ENCODE measurements around the gene ULK4.

Gene ULK4

GRCh38 chr3:41370307-41370706 is 591.6 kb downstream of the ULK4 start:
- H3K56ac ChIP-seq (ENCODE audit: low read length): peak overlapping the region; percentile 42
- no peak overlapping the region for H3K9ac ChIP-seq (ENCODE audit: low read length)
- no peak overlapping the region for H3K27ac ChIP-seq (ENCODE audit: low read depth, low read length)
- no peak overlapping the region for H2BK120ac ChIP-seq (ENCODE audit: low read depth, low read length)
- H3K36me3 ChIP-seq (ENCODE audit: control insufficient read depth, insufficient read depth, low read length): no peaks in the 10 kb centered on the region
- no CpG with 5 or more reads among the region's 7 CpGs for WGBS (ENCODE audit: extremely low coverage, insufficient coverage, low lambda C conversion rate)
- no peaks in the 10 kb centered on the region for H3K79me1 ChIP-seq (ENCODE audit: low read length)
- H2BK15ac ChIP-seq (replicated peaks; ENCODE audit: low read depth): no peak overlapping the region
- H2BK5ac ChIP-seq (ENCODE audit: low read length): no peak overlapping the region
- H4K8ac ChIP-seq (ENCODE audit: low read depth, low read length): no peak overlapping the region
- no peak overlapping the region for H3K4me2 ChIP-seq (ENCODE audit: low read length)
- no peak overlapping the region for H3K4ac ChIP-seq (ENCODE audit: low read depth, low read length)
- H3K4me3 ChIP-seq (ENCODE audit: low read length): no peak overlapping the region
- no peak for DNase-seq
- no peak overlapping the region for H4K5ac ChIP-seq (ENCODE audit: low read length)
- no peaks in the 10 kb centered on the region for H3K27me3 ChIP-seq (ENCODE audit: insufficient read depth, low read length, poor library complexity)
- H2AK5ac ChIP-seq (ENCODE audit: low read length): no peak overlapping the region
- H3K23ac ChIP-seq (ENCODE audit: low read length): no peak overlapping the region
- no peaks in the 10 kb centered on the region for H3K79me2 ChIP-seq (ENCODE audit: control insufficient read depth, insufficient read depth, low read length)
- H3K18ac ChIP-seq (ENCODE audit: low read length): no peak overlapping the region
- peaks cover 3% of the 10 kb centered on the region for H3K4me1 ChIP-seq (ENCODE audit: control insufficient read depth, low read depth, low read length)

- Histone ChIP-seq H2BK120ac (ENCODE audit: low read depth, low read length) (no peak overlapping the region), H2BK15ac (replicated peaks; ENCODE audit: low read depth) (no peak overlapping the region), H3K4me3 (ENCODE audit: low read length) (no peak overlapping the region), H3K36me3 (ENCODE audit: control insufficient read depth, insufficient read depth, low read length) (no peaks in the 10 kb centered on the region), H3K4me1 (ENCODE audit: control insufficient read depth, low read depth, low read length) (peaks cover 4% of the 10 kb centered on the region), H3K79me2 (ENCODE audit: control insufficient read depth, insufficient read depth, low read length) (no peaks in the 10 kb centered on the region), H3K4me2 (ENCODE audit: low read length) (no peak overlapping the region), H3K56ac (ENCODE audit: low read length) (no peak overlapping the region), H3K27me3 (ENCODE audit: insufficient read depth, low read length, poor library complexity) (no peaks in the 10 kb centered on the region), H3K23ac (ENCODE audit: low read length) (no peak overlapping the region), H2BK5ac (ENCODE audit: low read length) (no peak overlapping the region), H4K8ac (ENCODE audit: low read depth, low read length) (no peak overlapping the region), H2AK5ac (ENCODE audit: low read length) (no peak overlapping the region), H3K18ac (ENCODE audit: low read length) (no peak overlapping the region), H3K79me1 (ENCODE audit: low read length) (no peaks in the 10 kb centered on the region), H4K5ac (ENCODE audit: low read length) (no peak overlapping the region), H3K27ac (ENCODE audit: low read depth, low read length) (no peak overlapping the region), H3K4ac (ENCODE audit: low read depth, low read length) (no peak overlapping the region), H3K9ac (ENCODE audit: low read length) (no peak overlapping the region)
- no CpG with 5 or more reads among the region's 3 CpGs for WGBS (ENCODE audit: extremely low coverage, insufficient coverage, low lambda C conversion rate)
- peak; percentile 36 for DNase-seq
These were observed 592.1 kb downstream of the ULK4 start for GRCh38 chr3:41369838-41370237.

- H3K4me3 ChIP-seq (ENCODE audit: low read length): no peak overlapping the region
- H3K27ac ChIP-seq (ENCODE audit: low read depth, low read length): no peak overlapping the region
- H3K9ac ChIP-seq (ENCODE audit: low read length): no peak overlapping the region
- H4K5ac ChIP-seq (ENCODE audit: low read length): no peak overlapping the region
- WGBS (ENCODE audit: extremely low coverage, insufficient coverage, low lambda C conversion rate): no CpG with 5 or more reads among the region's 1 CpG
- no peak overlapping the region for H2AK5ac ChIP-seq (ENCODE audit: low read length)
- H4K8ac ChIP-seq (ENCODE audit: low read depth, low read length): no peak overlapping the region
- H3K79me1 ChIP-seq (ENCODE audit: low read length): no peaks in the 10 kb centered on the region
- H3K23ac ChIP-seq (ENCODE audit: low read length): no peak overlapping the region
- H3K79me2 ChIP-seq (ENCODE audit: control insufficient read depth, insufficient read depth, low read length): no peaks in the 10 kb centered on the region
- no peak overlapping the region for H2BK15ac ChIP-seq (replicated peaks; ENCODE audit: low read depth)
- H3K56ac ChIP-seq (ENCODE audit: low read length): no peak overlapping the region
- no peak overlapping the region for H3K4ac ChIP-seq (ENCODE audit: low read depth, low read length)
- no peaks in the 10 kb centered on the region for H3K27me3 ChIP-seq (ENCODE audit: insufficient read depth, low read length, poor library complexity)
- no peak for DNase-seq
- H2BK120ac ChIP-seq (ENCODE audit: low read depth, low read length): no peak overlapping the region
- no peak overlapping the region for H2BK5ac ChIP-seq (ENCODE audit: low read length)
- H3K18ac ChIP-seq (ENCODE audit: low read length): no peak overlapping the region
- H3K4me1 ChIP-seq (ENCODE audit: control insufficient read depth, low read depth, low read length): peaks cover 14% of the 10 kb centered on the region
- H3K36me3 ChIP-seq (ENCODE audit: control insufficient read depth, insufficient read depth, low read length): no peaks in the 10 kb centered on the region
- H3K4me2 ChIP-seq (ENCODE audit: low read length): no peak overlapping the region
These were observed 595.9 kb downstream of the ULK4 start for GRCh38 chr3:41365973-41366372.

GRCh38 chr3:41364736-41365135 is 597.2 kb downstream of the ULK4 start:
- Histone ChIP-seq H3K9ac (ENCODE audit: low read length) (no peak overlapping the region), H4K5ac (ENCODE audit: low read length) (no peak overlapping the region), H2BK120ac (ENCODE audit: low read depth, low read length) (no peak overlapping the region), H3K79me1 (ENCODE audit: low read length) (no peaks in the 10 kb centered on the region), H3K18ac (ENCODE audit: low read length) (no peak overlapping the region), H3K27ac (ENCODE audit: low read depth, low read length) (no peak overlapping the region), H2BK5ac (ENCODE audit: low read length) (no peak overlapping the region), H3K23ac (ENCODE audit: low read length) (no peak overlapping the region), H2AK5ac (ENCODE audit: low read length) (no peak overlapping the region), H3K79me2 (ENCODE audit: control insufficient read depth, insufficient read depth, low read length) (no peaks in the 10 kb centered on the region), H3K27me3 (ENCODE audit: insufficient read depth, low read length, poor library complexity) (no peaks in the 10 kb centered on the region), H4K8ac (ENCODE audit: low read depth, low read length) (no peak overlapping the region), H3K4me1 (ENCODE audit: control insufficient read depth, low read depth, low read length) (peaks cover 10% of the 10 kb centered on the region), H2BK15ac (replicated peaks; ENCODE audit: low read depth) (no peak overlapping the region), H3K56ac (ENCODE audit: low read length) (no peak overlapping the region), H3K4me2 (ENCODE audit: low read length) (no peak overlapping the region), H3K4me3 (ENCODE audit: low read length) (no peak overlapping the region), H3K36me3 (ENCODE audit: control insufficient read depth, insufficient read depth, low read length) (no peaks in the 10 kb centered on the region), H3K4ac (ENCODE audit: low read depth, low read length) (no peak overlapping the region)
- no CpG with 5 or more reads among the region's 2 CpGs for WGBS (ENCODE audit: extremely low coverage, insufficient coverage, low lambda C conversion rate)
- DNase-seq: no peak

- H3K56ac ChIP-seq (ENCODE audit: low read length): no peak overlapping the region
- H3K4me2 ChIP-seq (ENCODE audit: low read length): no peak overlapping the region
- no CpG with 5 or more reads among the region's 4 CpGs for WGBS (ENCODE audit: extremely low coverage, insufficient coverage, low lambda C conversion rate)
- DNase-seq: peak; percentile 55
- H2BK5ac ChIP-seq (ENCODE audit: low read length): no peak overlapping the region
- no peaks in the 10 kb centered on the region for H3K79me1 ChIP-seq (ENCODE audit: low read length)
- no peak overlapping the region for H3K18ac ChIP-seq (ENCODE audit: low read length)
- H3K4me1 ChIP-seq (ENCODE audit: control insufficient read depth, low read depth, low read length): peaks cover 10% of the 10 kb centered on the region
- H2BK120ac ChIP-seq (ENCODE audit: low read depth, low read length): no peak overlapping the region
- H2BK15ac ChIP-seq (replicated peaks; ENCODE audit: low read depth): no peak overlapping the region
- no peak overlapping the region for H3K23ac ChIP-seq (ENCODE audit: low read length)
- H3K27me3 ChIP-seq (ENCODE audit: insufficient read depth, low read length, poor library complexity): no peaks in the 10 kb centered on the region
- H3K27ac ChIP-seq (ENCODE audit: low read depth, low read length): no peak overlapping the region
- H4K5ac ChIP-seq (ENCODE audit: low read length): no peak overlapping the region
- H4K8ac ChIP-seq (ENCODE audit: low read depth, low read length): no peak overlapping the region
- H3K9ac ChIP-seq (ENCODE audit: low read length): no peak overlapping the region
- H3K79me2 ChIP-seq (ENCODE audit: control insufficient read depth, insufficient read depth, low read length): no peaks in the 10 kb centered on the region
- no peak overlapping the region for H2AK5ac ChIP-seq (ENCODE audit: low read length)
- H3K4me3 ChIP-seq (ENCODE audit: low read length): no peak overlapping the region
- H3K4ac ChIP-seq (ENCODE audit: low read depth, low read length): no peak overlapping the region
- no peaks in the 10 kb centered on the region for H3K36me3 ChIP-seq (ENCODE audit: control insufficient read depth, insufficient read depth, low read length)
These were observed 597.9 kb downstream of the ULK4 start for GRCh38 chr3:41363830-41364523.

Data from mesendoderm (in vitro differentiated cells).